ENCODE measurements around the gene KIRREL3.

DNA sequence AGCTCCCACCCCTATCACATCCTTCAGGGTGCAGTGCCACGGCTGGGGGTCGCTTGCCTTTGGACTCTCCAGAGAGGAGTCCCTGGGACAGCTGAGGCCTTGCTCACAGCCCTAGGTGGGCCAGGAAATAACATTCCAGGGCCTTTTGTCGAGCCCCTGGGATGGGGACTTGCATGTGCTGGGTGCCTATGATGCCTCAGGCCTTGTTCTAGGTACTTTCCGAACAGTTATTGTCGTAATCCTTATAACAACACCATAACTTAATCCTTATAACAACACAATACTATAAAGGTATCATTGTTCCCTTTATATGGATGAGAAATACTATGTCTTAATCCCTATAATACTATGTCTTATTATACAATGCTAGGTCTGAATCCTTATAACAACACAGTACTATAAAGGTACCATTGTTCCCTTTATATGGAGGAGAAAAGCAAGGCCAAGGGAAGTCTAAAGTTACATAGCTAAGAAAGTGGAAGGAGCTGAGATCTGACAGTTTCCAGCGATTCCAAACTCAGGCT, 408.5 kb downstream of the KIRREL3 start:
- TF ChIP-seq, protein P1, sequence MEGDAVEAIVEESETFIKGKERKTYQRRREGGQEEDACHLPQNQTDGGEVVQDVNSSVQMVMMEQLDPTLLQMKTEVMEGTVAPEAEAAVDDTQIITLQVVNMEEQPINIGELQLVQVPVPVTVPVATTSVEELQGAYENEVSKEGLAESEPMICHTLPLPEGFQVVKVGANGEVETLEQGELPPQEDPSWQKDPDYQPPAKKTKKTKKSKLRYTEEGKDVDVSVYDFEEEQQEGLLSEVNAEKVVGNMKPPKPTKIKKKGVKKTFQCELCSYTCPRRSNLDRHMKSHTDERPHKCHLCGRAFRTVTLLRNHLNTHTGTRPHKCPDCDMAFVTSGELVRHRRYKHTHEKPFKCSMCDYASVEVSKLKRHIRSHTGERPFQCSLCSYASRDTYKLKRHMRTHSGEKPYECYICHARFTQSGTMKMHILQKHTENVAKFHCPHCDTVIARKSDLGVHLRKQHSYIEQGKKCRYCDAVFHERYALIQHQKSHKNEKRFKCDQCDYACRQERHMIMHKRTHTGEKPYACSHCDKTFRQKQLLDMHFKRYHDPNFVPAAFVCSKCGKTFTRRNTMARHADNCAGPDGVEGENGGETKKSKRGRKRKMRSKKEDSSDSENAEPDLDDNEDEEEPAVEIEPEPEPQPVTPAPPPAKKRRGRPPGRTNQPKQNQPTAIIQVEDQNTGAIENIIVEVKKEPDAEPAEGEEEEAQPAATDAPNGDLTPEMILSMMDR (IDR thresholded peaks at IDR 0.05; ENCODE audit: low read depth, low read length): no peak
- TF ChIP-seq EZH2phosphoT487 (IDR thresholded peaks at IDR 0.05; ENCODE audit: low read depth): no peak
